Naive B cell (primary cell): ENCODE data around the gene PRKAG2. TPM values are rescaled to one million over a fixed set of nuclear protein-coding genes. Genes with fewer than 3 reads are reported as not detected.

Experiments used
- ATAC-seq, 2 donors: fragments of 150-1000 bp; cut with Tn5 transposase; 2 replicates each; pipeline ENCODE4 v1.10.0; 2021; ENCODE audit warnings: low read depth in 2 of 2, mild to moderate bottlenecking in 2 of 2, moderate library complexity in 2 of 2
- DNase-seq: peaks from one replicate; pipeline ENCODE4 v3.0.0; 2022
- H3K27ac Mint-ChIP-seq, 6 donors: one replicate each; pipeline ENCODE4 v1.8.0; 2020 to 2022; ENCODE audit warnings: mild to moderate bottlenecking in 6 of 6, mixed read lengths in 6 of 6, moderate library complexity in 5 of 6, inconsistent platforms in 2 of 6
- H3K27me3 Mint-ChIP-seq, 3 donors: one replicate each; pipeline ENCODE4 v1.8.0; 2021 to 2022; ENCODE audit warnings: mixed read lengths in 3 of 3, mild to moderate bottlenecking in 1 of 3
- H3K36me3 Mint-ChIP-seq, 2 donors: one replicate each; pipeline ENCODE4 v1.8.0; 2020 to 2022; ENCODE audit warnings: mixed read lengths in 2 of 2, inconsistent platforms in 1 of 2, mild to moderate bottlenecking in 1 of 2
- H3K4me1 Mint-ChIP-seq, 3 donors: one replicate each; pipeline ENCODE4 v1.8.0; 2020 to 2022; ENCODE audit warnings: mixed read lengths in 3 of 3, inconsistent platforms in 1 of 3, mild to moderate bottlenecking in 1 of 3, moderate library complexity in 1 of 3
- H3K4me3 Mint-ChIP-seq, 8 donors: one replicate each; pipeline ENCODE4 v1.8.0; 2020 to 2022; ENCODE audit warnings: mild to moderate bottlenecking in 8 of 8, mixed read lengths in 8 of 8, moderate library complexity in 8 of 8, inconsistent platforms in 2 of 8
- H3K9me3 Mint-ChIP-seq, 7 donors: one replicate each; pipeline ENCODE4 v1.8.0; 2020 to 2022; ENCODE audit warnings: mixed read lengths in 7 of 7, mild to moderate bottlenecking in 5 of 7, inconsistent platforms in 2 of 7, moderate library complexity in 1 of 7
- polyA plus RNA-seq, 6 donors: library from polyadenylated mRNA; unstranded; fragments of 300-500 nt; fragmentation: Illumina TruSeq; gene quantifications; one replicate each; pipeline ENCODE4 v1.2.3, GENCODE V29; 2021; ENCODE audit warnings: low read depth in 6 of 6

The PRKAG2 gene
- polyA plus RNA-seq, 6 donors from 2014 or later: 16.2 to 25.4 (median 20.0) TPM

GRCh38 chr7:151714201-151714600 lies 162.7 kb downstream of the PRKAG2 start:
- peaks cover 11 to 25% (median 18%) of the 10 kb centered on the region in 3 donors for H3K4me1 Mint-ChIP-seq
- no peaks in the 10 kb centered on the region for H3K9me3 Mint-ChIP-seq
- DNase-seq: no peak
- no peak overlapping the region for H3K4me3 Mint-ChIP-seq
- ATAC-seq: no peak
- no peak overlapping the region for H3K27ac Mint-ChIP-seq
- H3K27me3 Mint-ChIP-seq: no peaks in the 10 kb centered on the region
- H3K36me3 Mint-ChIP-seq: peaks cover 5 to 22% of the 10 kb centered on the region in 2 donors

DNA sequence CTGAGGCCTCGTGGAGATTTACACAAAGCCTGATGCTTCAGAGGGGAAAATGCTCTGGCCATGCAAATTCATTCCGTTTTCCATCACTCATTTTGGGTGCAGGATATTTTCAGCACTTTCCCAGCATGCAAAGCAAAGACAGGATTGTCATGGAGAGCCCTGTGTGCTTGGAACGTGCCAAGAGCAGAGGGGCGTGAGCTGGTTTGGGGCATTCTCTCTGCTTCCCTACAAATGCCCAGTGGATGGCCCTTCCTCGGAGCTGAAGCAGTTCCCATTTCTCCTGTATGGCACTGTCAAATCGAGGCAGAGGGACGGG lies 164.1 kb downstream of the PRKAG2 start:
- Mint-ChIP-seq H3K36me3 (peaks cover 5 to 21% of the 10 kb centered on the region in 2 donors), H3K9me3 (no peaks in the 10 kb centered on the region), H3K4me1 (peaks cover 11 to 25% (median 18%) of the 10 kb centered on the region in 3 donors), H3K27ac (peak overlapping the region in 1 of 6 donors; percentile 42), H3K27me3 (no peaks in the 10 kb centered on the region), H3K4me3 (no peak overlapping the region)
- ATAC-seq (no peak), DNase-seq (no peak)

DNA sequence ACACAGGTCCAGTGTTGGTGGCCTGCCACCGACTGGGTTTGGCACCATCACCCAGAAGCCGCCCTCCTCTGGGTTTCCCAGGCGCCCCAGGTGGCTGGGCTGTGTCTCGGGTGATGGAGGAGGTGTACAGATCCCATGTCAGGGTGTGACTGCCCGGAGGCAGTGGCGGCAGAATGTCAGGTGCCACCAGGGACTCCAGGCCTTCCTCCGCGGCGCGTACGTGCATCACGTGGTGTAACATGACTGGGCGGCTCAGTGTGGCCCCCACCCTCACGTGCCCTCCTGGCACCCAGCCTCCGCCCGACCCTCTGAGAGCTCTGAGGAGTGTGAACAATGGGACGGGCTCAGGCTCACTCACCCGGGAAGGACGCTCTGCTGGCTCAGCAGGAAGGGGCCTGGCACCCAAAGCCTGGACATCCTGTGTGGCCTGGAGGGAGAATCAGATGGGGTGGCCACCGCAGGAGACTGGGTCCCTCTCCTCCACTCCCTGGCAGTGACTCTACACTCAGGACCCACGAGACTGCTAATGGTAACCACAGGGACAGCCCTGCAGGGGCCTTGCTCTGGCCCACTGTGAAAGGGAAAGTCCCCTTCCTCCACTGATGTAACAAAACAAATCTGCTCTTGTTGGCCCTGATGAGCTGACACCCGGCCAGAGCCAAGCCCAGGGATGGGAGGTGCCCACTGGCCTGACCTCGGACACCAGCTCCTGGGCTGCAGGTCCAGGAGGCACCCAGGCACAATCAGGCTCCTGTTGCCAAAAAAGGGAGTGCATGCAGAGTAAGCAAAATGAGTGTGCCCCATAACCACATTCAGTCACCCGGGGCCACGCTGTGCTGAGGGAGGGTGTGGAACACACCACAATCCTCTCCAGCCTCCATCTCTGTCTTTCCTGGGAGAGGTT lies 164.8 kb downstream of the PRKAG2 start:
- Mint-ChIP-seq H3K4me1 (peaks cover 11 to 25% (median 18%) of the 10 kb centered on the region in 3 donors), H3K27me3 (no peaks in the 10 kb centered on the region), H3K4me3 (no peak overlapping the region), H3K27ac (peak overlapping the region in 1 of 6 donors; percentile 71), H3K36me3 (peaks cover 5 to 21% of the 10 kb centered on the region in 2 donors), H3K9me3 (no peaks in the 10 kb centered on the region)
- ATAC-seq (no peak), DNase-seq (no peak)

- DNase-seq: no peak
- H3K4me1 Mint-ChIP-seq: peaks cover 11 to 27% (median 18%) of the 10 kb centered on the region in 3 donors
- peaks cover 5 to 21% of the 10 kb centered on the region in 2 donors for H3K36me3 Mint-ChIP-seq
- no peaks in the 10 kb centered on the region for H3K9me3 Mint-ChIP-seq
- no peak for ATAC-seq
- no peaks in the 10 kb centered on the region for H3K27me3 Mint-ChIP-seq
- no peak overlapping the region for H3K27ac Mint-ChIP-seq
- H3K4me3 Mint-ChIP-seq: no peak overlapping the region
These were observed 165.5 kb downstream of the PRKAG2 start for GRCh38 chr7:151711435-151711872.

- DNase-seq (no peak), ATAC-seq (no peak)
- Mint-ChIP-seq H3K27ac (peak overlapping the region in 1 of 6 donors; percentile 82), H3K36me3 (peaks cover 5 to 21% of the 10 kb centered on the region in 2 donors), H3K27me3 (no peaks in the 10 kb centered on the region), H3K4me1 (peaks cover 12 to 22% (median 15%) of the 10 kb centered on the region in 3 donors), H3K9me3 (no peaks in the 10 kb centered on the region), H3K4me3 (no peak overlapping the region)
These were observed 166.1 kb downstream of the PRKAG2 start for GRCh38 chr7:151710646-151711434.

DNA sequence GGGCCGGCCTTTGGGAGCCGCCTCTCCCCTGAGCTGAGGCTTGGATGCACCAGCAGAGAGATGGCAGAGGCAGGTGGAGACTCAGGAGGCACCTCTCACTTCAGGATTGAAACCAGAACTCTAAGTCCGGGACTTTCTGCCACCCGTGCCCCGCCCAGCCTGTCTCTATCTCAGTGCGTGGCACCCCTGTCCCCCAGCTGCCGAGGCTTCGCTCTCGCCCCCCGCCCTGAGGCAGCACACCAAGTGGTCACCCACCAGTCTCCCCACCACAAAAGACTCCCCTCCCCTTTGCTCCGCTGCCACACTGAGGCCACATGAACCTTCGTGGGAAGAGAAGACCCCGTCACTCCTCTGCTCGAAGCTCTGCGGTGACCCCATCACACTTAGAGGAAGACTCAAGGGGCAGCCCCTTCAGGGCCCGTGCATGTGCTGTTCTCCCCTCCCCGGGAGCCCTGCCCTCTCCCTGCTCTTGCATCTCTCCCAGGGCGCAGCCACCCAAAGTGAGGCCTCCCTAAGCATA lies 166.7 kb downstream of the PRKAG2 start:
- no peaks in the 10 kb centered on the region for H3K27me3 Mint-ChIP-seq
- DNase-seq (no peak), ATAC-seq (no peak)
- H3K27ac Mint-ChIP-seq: peak overlapping the region in 1 of 6 donors; percentile 82
- peaks cover 5 to 21% of the 10 kb centered on the region in 2 donors for H3K36me3 Mint-ChIP-seq
- H3K4me3 Mint-ChIP-seq: no peak overlapping the region
- H3K4me1 Mint-ChIP-seq: peaks cover 15 to 21% (median 20%) of the 10 kb centered on the region in 3 donors
- no peaks in the 10 kb centered on the region for H3K9me3 Mint-ChIP-seq

- H3K27ac Mint-ChIP-seq: peak overlapping the region in 2 of 6 donors; percentile 40 to 51
- H3K4me3 Mint-ChIP-seq: no peak overlapping the region
- DNase-seq (no peak), ATAC-seq (no peak)
- peaks cover 5 to 21% of the 10 kb centered on the region in 2 donors for H3K36me3 Mint-ChIP-seq
- H3K27me3 Mint-ChIP-seq: no peaks in the 10 kb centered on the region
- H3K4me1 Mint-ChIP-seq: peaks cover 19 to 20% (median 20%) of the 10 kb centered on the region in 3 donors
- no peaks in the 10 kb centered on the region for H3K9me3 Mint-ChIP-seq
These were observed 167.5 kb downstream of the PRKAG2 start for GRCh38 chr7:151709141-151710038.

GRCh38 chr7:151708610-151709009 lies 168.3 kb downstream of the PRKAG2 start:
- Mint-ChIP-seq H3K27me3 (no peaks in the 10 kb centered on the region), H3K27ac (peak overlapping the region in 1 of 6 donors; percentile 59), H3K36me3 (peaks cover 5 to 21% of the 10 kb centered on the region in 2 donors), H3K4me3 (no peak overlapping the region), H3K9me3 (no peaks in the 10 kb centered on the region), H3K4me1 (peaks cover 12 to 17% (median 16%) of the 10 kb centered on the region in 3 donors)
- ATAC-seq: no peak
- DNase-seq: no peak

- Mint-ChIP-seq H3K27me3 (no peaks in the 10 kb centered on the region), H3K9me3 (no peaks in the 10 kb centered on the region), H3K27ac (peak overlapping the region in 1 of 6 donors; percentile 59), H3K36me3 (peaks cover 5 to 21% of the 10 kb centered on the region in 2 donors), H3K4me1 (peaks cover 12 to 17% (median 14%) of the 10 kb centered on the region in 3 donors), H3K4me3 (no peak overlapping the region)
- ATAC-seq (no peak), DNase-seq (no peak)
These were observed 169.2 kb downstream of the PRKAG2 start for GRCh38 chr7:151707757-151708156.

DNA sequence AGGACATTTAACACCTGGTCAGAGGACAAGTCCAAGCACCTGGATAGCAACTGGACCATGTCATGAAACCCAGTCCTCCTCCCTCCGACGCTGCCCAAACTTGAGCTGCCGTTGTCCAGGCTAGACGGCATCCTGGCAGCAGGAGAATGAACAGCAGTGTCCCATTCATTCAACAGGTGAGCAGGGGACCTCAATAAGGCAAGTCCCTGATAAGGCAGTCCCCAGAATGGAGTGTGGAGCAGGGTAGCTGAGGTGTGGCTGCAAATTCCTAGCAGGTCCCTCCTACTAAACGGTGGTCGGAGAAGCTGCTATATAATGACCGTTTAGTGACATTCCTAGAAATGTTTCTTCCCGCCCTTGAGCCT lies 169.8 kb downstream of the PRKAG2 start:
- H3K4me1 Mint-ChIP-seq: peaks cover 12 to 14% (median 13%) of the 10 kb centered on the region in 3 donors
- ATAC-seq: no peak
- H3K27ac Mint-ChIP-seq: no peak overlapping the region
- no peaks in the 10 kb centered on the region for H3K27me3 Mint-ChIP-seq
- H3K36me3 Mint-ChIP-seq: peaks cover 9 to 21% of the 10 kb centered on the region in 2 donors
- no peak overlapping the region for H3K4me3 Mint-ChIP-seq
- no peaks in the 10 kb centered on the region for H3K9me3 Mint-ChIP-seq
- no peak for DNase-seq

GRCh38 chr7:151706277-151707104 lies 170.4 kb downstream of the PRKAG2 start:
- no peak for DNase-seq
- Mint-ChIP-seq H3K4me1 (peaks cover 12 to 14% (median 12%) of the 10 kb centered on the region in 3 donors), H3K9me3 (no peaks in the 10 kb centered on the region), H3K27ac (no peak overlapping the region), H3K27me3 (no peaks in the 10 kb centered on the region), H3K4me3 (no peak overlapping the region), H3K36me3 (peaks cover 9 to 22% of the 10 kb centered on the region in 2 donors)
- no peak for ATAC-seq

DNA sequence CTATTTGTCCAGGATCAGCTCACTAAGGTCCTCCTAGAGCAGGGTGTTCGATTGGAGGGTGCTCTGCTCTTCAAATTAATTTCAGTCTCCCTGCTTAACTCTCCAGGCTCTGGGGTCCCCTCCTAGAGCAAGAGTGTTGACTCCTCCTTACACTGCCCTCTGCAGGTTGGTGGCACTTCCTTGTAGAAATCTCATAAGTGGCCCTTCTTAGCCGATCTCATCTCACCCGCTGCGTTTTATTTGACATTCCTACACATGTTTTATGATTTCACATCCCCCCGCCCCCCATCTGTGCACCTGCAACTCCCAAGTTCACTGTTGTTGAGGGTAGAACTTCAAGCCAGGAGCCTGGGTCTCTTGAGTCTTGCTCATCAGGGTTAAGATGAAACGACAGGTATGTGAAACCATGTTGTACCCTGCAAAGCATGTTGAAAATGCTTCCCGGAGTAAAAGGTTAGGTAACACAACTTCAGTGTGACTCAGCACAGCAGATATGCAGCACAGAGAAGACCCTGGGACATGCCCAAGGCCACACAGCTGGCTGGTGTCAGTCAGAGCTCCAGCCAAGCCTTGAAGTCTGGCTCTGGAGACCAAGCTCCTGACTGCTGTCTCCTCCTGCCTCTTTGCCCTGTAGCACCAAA lies 171.2 kb downstream of the PRKAG2 start:
- Mint-ChIP-seq H3K9me3 (no peaks in the 10 kb centered on the region), H3K4me3 (no peak overlapping the region), H3K27me3 (no peaks in the 10 kb centered on the region), H3K36me3 (peaks cover 13 to 27% of the 10 kb centered on the region in 2 donors), H3K4me1 (peaks cover 12 to 16% (median 14%) of the 10 kb centered on the region in 3 donors), H3K27ac (no peak overlapping the region)
- DNase-seq: no peak
- ATAC-seq: no peak
